GM23338 (cell line): ENCODE data around the gene CARD9. TPM values are rescaled to one million over a fixed set of nuclear protein-coding genes. Genes with fewer than 3 reads are reported as not detected.
A peak's percentile ranks its signal among the peaks of the same experiment; 100 is the strongest.

Experiments used
- ATAC-seq: fragments of 200-7000 bp; cut with Tn5 transposase; 3 replicates; pipeline ENCODE4 v1.9.1; 2020
- DNase-seq: peaks from one replicate; pipeline ENCODE4 v3.0.0-alpha.2; 2015; ENCODE audit warnings: low spot score
- H2AFZ ChIP-seq: fragments of 200-600 bp; sonication (generic); 2 replicates; pipeline ENCODE4 v1.8.0; 2016; ENCODE audit warnings: antibody characterized with exemption, mild to moderate bottlenecking, moderate library complexity
- H3F3A ChIP-seq: fragments of 200-600 bp; sonication (generic); replicated peaks from 2 replicates; pipeline ENCODE4 v1.8.0; 2017; ENCODE audit warnings: antibody characterized with exemption, mixed run types, low read depth
- H3K27ac ChIP-seq: fragments of 200-600 bp; sonication (generic); 2 replicates; pipeline ENCODE4 v1.6.1; 2016; ENCODE audit warnings: low read depth
- H3K27me3 ChIP-seq: fragments of 200-600 bp; sonication (generic); 2 replicates; pipeline ENCODE4 v1.8.0; 2016; ENCODE audit warnings: mild to moderate bottlenecking, mixed run types, moderate library complexity; ENCODE audit not compliant: insufficient read depth
- H3K36me3 ChIP-seq: fragments of 200-600 bp; sonication (generic); 2 replicates; pipeline ENCODE4 v1.8.0; 2016; ENCODE audit warnings: mild to moderate bottlenecking; ENCODE audit not compliant: insufficient read depth
- H3K4me1 ChIP-seq: fragments of 200-600 bp; sonication (generic); 2 replicates; pipeline ENCODE4 v1.8.0; 2016; ENCODE audit warnings: mild to moderate bottlenecking, moderate library complexity; ENCODE audit not compliant: insufficient read depth
- H3K4me2 ChIP-seq: fragments of 200-600 bp; sonication (generic); 2 replicates; pipeline ENCODE4 v1.7.1; 2017; ENCODE audit warnings: mixed run types
- H3K4me3 ChIP-seq: fragments of 200-600 bp; sonication (generic); 2 replicates; pipeline ENCODE4 v1.6.1; 2016; ENCODE audit warnings: mixed run types
- H3K79me2 ChIP-seq: fragments of 200-600 bp; sonication (generic); replicated peaks from 2 replicates; pipeline ENCODE4 v1.8.0; 2017; ENCODE audit warnings: mild to moderate bottlenecking; ENCODE audit not compliant: insufficient read depth
- H3K9me2 ChIP-seq: fragments of 200-600 bp; sonication (generic); 2 replicates; pipeline ENCODE4 v1.8.0; 2017; ENCODE audit not compliant: insufficient read depth
- H4K20me1 ChIP-seq: fragments of 200-600 bp; sonication (generic); replicated peaks from 2 replicates; pipeline ENCODE4 v1.8.0; 2017; ENCODE audit warnings: mild to moderate bottlenecking; ENCODE audit not compliant: insufficient read depth
- H3K27ac Mint-ChIP-seq: 2 replicates; pipeline ENCODE4 v1.8.0; 2020; ENCODE audit warnings: inconsistent platforms, mild to moderate bottlenecking, moderate library complexity, mixed read lengths
- H3K27me3 Mint-ChIP-seq: 3 replicates; pipeline ENCODE4 v1.8.0; 2022; ENCODE audit warnings: low read depth, mild to moderate bottlenecking, moderate library complexity, mixed read lengths, inconsistent platforms; ENCODE audit not compliant: insufficient read depth, poor library complexity
- H3K36me3 Mint-ChIP-seq: 3 replicates; pipeline ENCODE4 v1.8.0; 2021; ENCODE audit warnings: low read depth, mild to moderate bottlenecking, inconsistent platforms, moderate library complexity, mixed read lengths
- H3K4me1 Mint-ChIP-seq: 3 replicates; pipeline ENCODE4 v1.8.0; 2020; ENCODE audit warnings: mild to moderate bottlenecking, inconsistent platforms, mixed read lengths
- H3K4me3 Mint-ChIP-seq: 3 replicates; pipeline ENCODE4 v1.8.0; 2021; ENCODE audit warnings: moderate library complexity, mild to moderate bottlenecking, inconsistent platforms, mixed read lengths
- H3K9me3 Mint-ChIP-seq: 3 replicates; pipeline ENCODE4 v1.8.0; 2020; ENCODE audit warnings: moderate library complexity, mild to moderate bottlenecking, inconsistent platforms, mixed read lengths
- CTCF ChIP-seq, 2 experiments: fragments of 200-600 bp in 1 of 2; sonication (generic) in 1 of 2; conservative IDR thresholded peaks; 2 replicates each; pipeline versions ENCODE4 v1.5.1 to v1.6.1; 2016 to 2017; ENCODE audit warnings: antibody characterized with exemption in 2 of 2, low read depth in 2 of 2, mild to moderate bottlenecking in 2 of 2, moderate library complexity in 1 of 2
- EZH2phosphoT487 ChIP-seq: fragments of 200-600 bp; sonication (generic); IDR thresholded peaks from one replicate; pipeline ENCODE4 v1.8.1; 2018; ENCODE audit warnings: antibody characterized with exemption; ENCODE audit not compliant: unreplicated experiment
- JUNB ChIP-seq: IDR thresholded peaks from one replicate; pipeline ENCODE4 v1.6.1; 2016; ENCODE audit warnings: antibody characterized with exemption; ENCODE audit not compliant: unreplicated experiment
- POLR2AphosphoS5 ChIP-seq: IDR thresholded peaks from 2 replicates; pipeline ENCODE4 v1.6.1; 2016; ENCODE audit warnings: antibody characterized with exemption, low read depth
- STAT1 ChIP-seq: IDR thresholded peaks from one replicate; pipeline ENCODE4 v1.6.1; 2016; ENCODE audit warnings: antibody characterized with exemption; ENCODE audit not compliant: unreplicated experiment
- ZNF114 ChIP-seq: fragments of 250-450 bp; sonication (Bioruptor Pico); IDR thresholded peaks from 2 replicates; pipeline ENCODE4 v1.5.0; 2020; ENCODE audit warnings: mild to moderate bottlenecking, moderate library complexity
- ZNF331 ChIP-seq: fragments of 250-450 bp; sonication (Bioruptor Pico); IDR thresholded peaks from 2 replicates; pipeline ENCODE4 v1.5.0; 2020; ENCODE audit warnings: low read depth, mild to moderate bottlenecking, moderate library complexity
- polyA plus RNA-seq: library from polyadenylated mRNA; unstranded; fragments of >200 nt; fragmentation: Nextera tagmentation; extraction: Ambion mirVana; gene quantifications from 2 replicates; pipeline ENCODE4 v1.2.1, GENCODE V29; 2016
- total RNA-seq: library from RNA; depleted of rRNA; stranded (reverse); fragments of >200 nt; shearing (Covaris generic); gene quantifications from 2 replicates; pipeline ENCODE4 v1.2.3, GENCODE V29; 2014
- TF ChIP-seq, protein P1 (sequence below): fragments of 250-450 bp; sonication (Bioruptor Pico); IDR thresholded peaks from 2 replicates; pipeline ENCODE4 v1.5.0; 2020; ENCODE audit warnings: mild to moderate bottlenecking, moderate library complexity

The CARD9 gene
- total and polyA plus RNA-seq, 2 experiments from 2014 or later = 0.49 to 0.63 TPM

- DNase-seq = no peak
- H3K4me1 Mint-ChIP-seq = peaks cover 9% of the 10 kb centered on the region
Measured at GRCh38 chr9:136402067-136402466, 28.6 kb upstream of the CARD9 start.

GRCh38 chr9:136401173-136401922 is 27.9 kb upstream of the CARD9 start:
- Histone ChIP-seq H3K4me1 (peaks cover 3% of the 10 kb centered on the region; the same call in 1 of the 2 replicates), H3K4me3 (no peak overlapping the region), H2AFZ (no peak overlapping the region), H3K27ac (peak overlapping the region; percentile 39; the same call in 1 of the 2 replicates), H3K9me2 (no peaks in the 10 kb centered on the region), H3F3A (peaks cover 22% of the 10 kb centered on the region), H3K79me2 (peaks cover 34% of the 10 kb centered on the region), H3K27me3 (no peaks in the 10 kb centered on the region), H4K20me1 (peaks cover 3% of the 10 kb centered on the region), H3K4me2 (no peak overlapping the region), H3K36me3 (peaks cover 22% of the 10 kb centered on the region)
- Mint-ChIP-seq H3K27ac (0 out of 2 replicates have a peak overlapping the region, but pooled peaks have one; percentile 36), H3K27me3 (peaks cover 19% of the 10 kb centered on the region), H3K9me3 (no peaks in the 10 kb centered on the region; the same call in 2 of the 3 replicates), H3K4me1 (peaks cover 9% of the 10 kb centered on the region), H3K36me3 (peaks cover 63% of the 10 kb centered on the region), H3K4me3 (0 out of 3 replicates have a peak overlapping the region, but pooled peaks have one; percentile 10)
- ATAC-seq (no peak), DNase-seq (no peak)
- TF ChIP-seq ZNF331 (no peak), CTCF (conservative IDR thresholded peaks at IDR 0.05; ENCODE audit: low read depth in 2 of 2) (no peak)
- TF ChIP-seq, protein P1, sequence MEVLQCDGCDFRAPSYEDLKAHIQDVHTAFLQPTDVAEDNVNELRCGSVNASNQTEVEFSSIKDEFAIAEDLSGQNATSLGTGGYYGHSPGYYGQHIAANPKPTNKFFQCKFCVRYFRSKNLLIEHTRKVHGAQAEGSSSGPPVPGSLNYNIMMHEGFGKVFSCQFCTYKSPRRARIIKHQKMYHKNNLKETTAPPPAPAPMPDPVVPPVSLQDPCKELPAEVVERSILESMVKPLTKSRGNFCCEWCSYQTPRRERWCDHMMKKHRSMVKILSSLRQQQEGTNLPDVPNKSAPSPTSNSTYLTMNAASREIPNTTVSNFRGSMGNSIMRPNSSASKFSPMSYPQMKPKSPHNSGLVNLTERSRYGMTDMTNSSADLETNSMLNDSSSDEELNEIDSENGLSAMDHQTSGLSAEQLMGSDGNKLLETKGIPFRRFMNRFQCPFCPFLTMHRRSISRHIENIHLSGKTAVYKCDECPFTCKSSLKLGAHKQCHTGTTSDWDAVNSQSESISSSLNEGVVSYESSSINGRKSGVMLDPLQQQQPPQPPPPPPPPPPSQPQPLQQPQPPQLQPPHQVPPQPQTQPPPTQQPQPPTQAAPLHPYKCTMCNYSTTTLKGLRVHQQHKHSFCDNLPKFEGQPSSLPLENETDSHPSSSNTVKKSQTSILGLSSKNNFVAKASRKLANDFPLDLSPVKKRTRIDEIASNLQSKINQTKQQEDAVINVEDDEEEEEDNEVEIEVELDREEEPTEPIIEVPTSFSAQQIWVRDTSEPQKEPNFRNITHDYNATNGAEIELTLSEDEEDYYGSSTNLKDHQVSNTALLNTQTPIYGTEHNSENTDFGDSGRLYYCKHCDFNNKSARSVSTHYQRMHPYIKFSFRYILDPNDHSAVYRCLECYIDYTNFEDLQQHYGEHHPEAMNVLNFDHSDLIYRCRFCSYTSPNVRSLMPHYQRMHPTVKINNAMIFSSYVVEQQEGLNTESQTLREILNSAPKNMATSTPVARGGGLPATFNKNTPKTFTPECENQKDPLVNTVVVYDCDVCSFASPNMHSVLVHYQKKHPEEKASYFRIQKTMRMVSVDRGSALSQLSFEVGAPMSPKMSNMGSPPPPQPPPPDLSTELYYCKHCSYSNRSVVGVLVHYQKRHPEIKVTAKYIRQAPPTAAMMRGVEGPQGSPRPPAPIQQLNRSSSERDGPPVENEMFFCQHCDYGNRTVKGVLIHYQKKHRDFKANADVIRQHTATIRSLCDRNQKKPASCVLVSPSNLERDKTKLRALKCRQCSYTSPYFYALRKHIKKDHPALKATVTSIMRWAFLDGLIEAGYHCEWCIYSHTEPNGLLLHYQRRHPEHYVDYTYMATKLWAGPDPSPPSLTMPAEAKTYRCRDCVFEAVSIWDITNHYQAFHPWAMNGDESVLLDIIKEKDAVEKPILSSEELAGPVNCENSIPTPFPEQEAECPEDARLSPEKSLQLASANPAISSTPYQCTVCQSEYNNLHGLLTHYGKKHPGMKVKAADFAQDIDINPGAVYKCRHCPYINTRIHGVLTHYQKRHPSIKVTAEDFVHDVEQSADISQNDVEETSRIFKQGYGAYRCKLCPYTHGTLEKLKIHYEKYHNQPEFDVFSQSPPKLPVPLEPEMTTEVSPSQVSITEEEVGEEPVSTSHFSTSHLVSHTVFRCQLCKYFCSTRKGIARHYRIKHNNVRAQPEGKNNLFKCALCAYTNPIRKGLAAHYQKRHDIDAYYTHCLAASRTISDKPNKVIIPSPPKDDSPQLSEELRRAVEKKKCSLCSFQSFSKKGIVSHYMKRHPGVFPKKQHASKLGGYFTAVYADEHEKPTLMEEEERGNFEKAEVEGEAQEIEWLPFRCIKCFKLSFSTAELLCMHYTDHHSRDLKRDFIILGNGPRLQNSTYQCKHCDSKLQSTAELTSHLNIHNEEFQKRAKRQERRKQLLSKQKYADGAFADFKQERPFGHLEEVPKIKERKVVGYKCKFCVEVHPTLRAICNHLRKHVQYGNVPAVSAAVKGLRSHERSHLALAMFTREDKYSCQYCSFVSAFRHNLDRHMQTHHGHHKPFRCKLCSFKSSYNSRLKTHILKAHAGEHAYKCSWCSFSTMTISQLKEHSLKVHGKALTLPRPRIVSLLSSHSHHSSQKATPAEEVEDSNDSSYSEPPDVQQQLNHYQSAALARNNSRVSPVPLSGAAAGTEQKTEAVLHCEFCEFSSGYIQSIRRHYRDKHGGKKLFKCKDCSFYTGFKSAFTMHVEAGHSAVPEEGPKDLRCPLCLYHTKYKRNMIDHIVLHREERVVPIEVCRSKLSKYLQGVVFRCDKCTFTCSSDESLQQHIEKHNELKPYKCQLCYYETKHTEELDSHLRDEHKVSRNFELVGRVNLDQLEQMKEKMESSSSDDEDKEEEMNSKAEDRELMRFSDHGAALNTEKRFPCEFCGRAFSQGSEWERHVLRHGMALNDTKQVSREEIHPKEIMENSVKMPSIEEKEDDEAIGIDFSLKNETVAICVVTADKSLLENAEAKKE (CRISPR knock-in tag) = no peak

More at GRCh38 chr9:136402067-136402466, 28.6 kb upstream of the CARD9 start:
- H3K36me3 ChIP-seq = peaks cover 24% of the 10 kb centered on the region
- H2AFZ ChIP-seq = no peak overlapping the region
- H3K27ac ChIP-seq = peak overlapping the region; percentile 39; the same call in 1 of the 2 replicates
- no peak overlapping the region for H3K4me2 ChIP-seq
- H3F3A ChIP-seq = peaks cover 22% of the 10 kb centered on the region
- Mint-ChIP-seq H3K4me3 (no peak overlapping the region), H3K36me3 (peaks cover 60% of the 10 kb centered on the region), H3K27ac (no peak overlapping the region), H3K27me3 (peaks cover 19% of the 10 kb centered on the region), H3K9me3 (no peaks in the 10 kb centered on the region; the same call in 2 of the 3 replicates)
- TF ChIP-seq POLR2AphosphoS5 = no peak
- no peak for TF ChIP-seq STAT1
- TF ChIP-seq ZNF114 (CRISPR knock-in tag) = no peak
- TF ChIP-seq JUNB = no peak
- no peak for TF ChIP-seq EZH2phosphoT487
- no peak for TF ChIP-seq CTCF (conservative IDR thresholded peaks at IDR 0.05; ENCODE audit: low read depth in 2 of 2)
- H3K79me2 ChIP-seq = peaks cover 29% of the 10 kb centered on the region
- no peaks in the 10 kb centered on the region; the same call in none of the 2 replicates for H4K20me1 ChIP-seq
- no peak for ATAC-seq
- no peaks in the 10 kb centered on the region for H3K27me3 ChIP-seq
- H3K4me3 ChIP-seq = no peak overlapping the region
- peaks cover 3% of the 10 kb centered on the region; the same call in 1 of the 2 replicates for H3K4me1 ChIP-seq
- no peaks in the 10 kb centered on the region for H3K9me2 ChIP-seq
